ENCODE results near the gene SLC16A5. TPM values are rescaled to one million over a fixed set of nuclear protein-coding genes. Genes with fewer than 3 reads are reported as not detected.
A peak's percentile ranks its signal among the peaks of the same experiment; 100 is the strongest.

Gene SLC16A5
- total RNA-seq, 1 experiment from 2014 or later: 33.8 TPM

DNA sequence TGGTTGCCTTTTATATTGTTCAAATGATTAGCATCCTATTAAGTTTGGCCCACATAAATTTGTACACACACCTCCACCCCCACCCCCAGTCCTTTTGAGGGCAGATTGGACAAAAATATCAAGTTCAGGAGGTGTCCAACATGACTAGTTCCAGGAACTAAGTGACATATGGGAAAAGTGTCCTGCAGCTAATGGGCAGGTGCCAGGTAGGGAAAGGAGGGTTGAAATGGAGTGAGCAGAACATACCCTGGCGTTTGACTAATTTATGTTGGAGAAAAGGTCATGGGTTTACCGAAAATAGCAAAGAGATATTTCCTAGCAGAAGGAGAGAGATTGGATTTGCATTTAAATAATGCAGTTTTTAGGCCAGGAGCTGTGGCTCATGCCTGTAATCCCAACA lies 35.8 kb upstream of the SLC16A5 start:
- H3K4me3 ChIP-seq (ENCODE audit: low read depth, low read length): no peak overlapping the region
- H3K36me3 Mint-ChIP-seq (ENCODE audit: insufficient read depth, unreplicated experiment): peaks cover 64% of the 10 kb centered on the region
- H3K4me1 Mint-ChIP-seq (ENCODE audit: low read depth, unreplicated experiment): no peaks in the 10 kb centered on the region
- no peaks in the 10 kb centered on the region for H3K27me3 ChIP-seq (replicated peaks; ENCODE audit: control insufficient read depth, insufficient read depth, low read length)
- H3K4me3 Mint-ChIP-seq (ENCODE audit: unreplicated experiment): no peak overlapping the region
- no peaks in the 10 kb centered on the region for H3K9me3 ChIP-seq
- no TSS peak for BruUV-seq (replicated peaks)
- TF ChIP-seq, protein P1, sequence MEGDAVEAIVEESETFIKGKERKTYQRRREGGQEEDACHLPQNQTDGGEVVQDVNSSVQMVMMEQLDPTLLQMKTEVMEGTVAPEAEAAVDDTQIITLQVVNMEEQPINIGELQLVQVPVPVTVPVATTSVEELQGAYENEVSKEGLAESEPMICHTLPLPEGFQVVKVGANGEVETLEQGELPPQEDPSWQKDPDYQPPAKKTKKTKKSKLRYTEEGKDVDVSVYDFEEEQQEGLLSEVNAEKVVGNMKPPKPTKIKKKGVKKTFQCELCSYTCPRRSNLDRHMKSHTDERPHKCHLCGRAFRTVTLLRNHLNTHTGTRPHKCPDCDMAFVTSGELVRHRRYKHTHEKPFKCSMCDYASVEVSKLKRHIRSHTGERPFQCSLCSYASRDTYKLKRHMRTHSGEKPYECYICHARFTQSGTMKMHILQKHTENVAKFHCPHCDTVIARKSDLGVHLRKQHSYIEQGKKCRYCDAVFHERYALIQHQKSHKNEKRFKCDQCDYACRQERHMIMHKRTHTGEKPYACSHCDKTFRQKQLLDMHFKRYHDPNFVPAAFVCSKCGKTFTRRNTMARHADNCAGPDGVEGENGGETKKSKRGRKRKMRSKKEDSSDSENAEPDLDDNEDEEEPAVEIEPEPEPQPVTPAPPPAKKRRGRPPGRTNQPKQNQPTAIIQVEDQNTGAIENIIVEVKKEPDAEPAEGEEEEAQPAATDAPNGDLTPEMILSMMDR (IDR thresholded peaks at IDR 0.05; ENCODE audit: insufficient read depth in 1 of 2, low read depth in 1 of 2, low read length in 1 of 2, severe bottlenecking in 1 of 2, unreplicated experiment in 1 of 2): no peak
- H3K36me3 ChIP-seq (ENCODE audit: control insufficient read depth, insufficient read depth, low read length): peaks cover 8% of the 10 kb centered on the region
- ChIA-PET POLR2A (no interaction called here), CTCF (interaction anchor here (0.6 kb wide), 1 partner anchor 1108 kb away, joined by 4 read pairs; no protein-coding TSS in a partner anchor)
- intact Hi-C loops (cut with micrococcal nuclease; ENCODE audit: unreplicated experiment): no loop called here
- H3K4me1 ChIP-seq: peaks cover 8% of the 10 kb centered on the region; the same call in 1 of the 2 replicates
- H3K9me3 Mint-ChIP-seq (ENCODE audit: unreplicated experiment): no peaks in the 10 kb centered on the region
- H3K27ac Mint-ChIP-seq (ENCODE audit: unreplicated experiment): no peak overlapping the region
- no peak for DNase-seq
- H3K27me3 Mint-ChIP-seq (ENCODE audit: insufficient read depth, unreplicated experiment): no peaks in the 10 kb centered on the region

DNA sequence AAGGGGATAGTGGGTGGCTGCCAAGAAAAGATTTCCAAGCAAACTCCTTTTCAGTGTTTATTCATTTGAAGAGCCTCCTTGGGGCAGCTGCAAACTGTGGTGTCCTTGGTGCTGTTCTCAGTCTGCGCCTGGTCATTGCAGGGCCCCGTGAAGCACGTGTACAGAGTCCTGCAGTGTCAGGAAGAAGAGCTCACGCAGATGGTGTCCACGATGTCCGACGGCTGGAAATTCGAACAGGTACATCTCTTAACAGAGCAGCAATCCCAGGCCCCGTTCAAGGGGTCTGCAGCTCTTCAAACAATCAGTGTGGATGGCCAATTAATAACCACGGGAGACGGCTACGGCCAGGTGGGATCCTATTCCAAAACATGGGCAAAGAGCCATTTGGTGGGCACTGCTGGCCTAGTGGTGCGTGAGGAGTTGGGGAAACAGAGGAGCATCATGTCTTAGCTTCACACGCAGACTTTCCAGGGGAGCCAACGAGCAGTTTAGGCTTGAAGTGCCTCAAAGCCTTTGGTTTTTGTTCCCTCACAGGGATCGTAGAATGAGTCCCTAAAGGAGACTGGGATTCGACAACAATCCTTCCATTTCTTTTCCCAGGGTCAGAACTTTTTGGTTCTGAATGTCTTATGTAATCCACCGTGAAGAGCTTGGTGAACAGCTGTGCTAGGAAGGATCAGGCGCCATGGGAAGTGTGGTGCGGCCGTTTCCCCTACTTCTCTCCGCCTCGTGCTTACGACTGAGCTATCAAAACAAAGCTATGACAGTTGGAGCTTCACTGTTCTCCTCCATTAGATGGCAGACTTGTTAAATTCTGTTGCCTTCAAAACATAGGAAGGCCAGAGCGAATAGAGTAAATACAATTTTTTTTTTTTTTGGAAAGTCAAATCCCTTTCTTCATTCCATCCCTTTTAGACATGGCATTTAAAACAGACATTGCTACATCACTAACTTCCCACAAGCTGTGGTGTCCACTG lies 28.1 kb upstream of the SLC16A5 start:
- H3K4me3 ChIP-seq (ENCODE audit: low read depth, low read length): no peak overlapping the region
- POLR2A ChIA-PET: interaction anchor here (0.5 to 1.0 kb wide), 7 partner anchors 17 to 234 kb away, joined by 3 to 8 read pairs (median 4); partner anchors contain the start of gene SUMO2
- H3K27me3 ChIP-seq (replicated peaks; ENCODE audit: control insufficient read depth, insufficient read depth, low read length): no peaks in the 10 kb centered on the region
- no TSS peak for BruUV-seq (replicated peaks)
- no peak overlapping the region for H3K4me3 Mint-ChIP-seq (ENCODE audit: unreplicated experiment)
- TF ChIP-seq, protein P1 (IDR thresholded peaks at IDR 0.05; ENCODE audit: insufficient read depth in 1 of 2, low read depth in 1 of 2, low read length in 1 of 2, severe bottlenecking in 1 of 2, unreplicated experiment in 1 of 2): peak; percentile 49 to 53
- peaks cover 9% of the 10 kb centered on the region for H3K4me1 Mint-ChIP-seq (ENCODE audit: low read depth, unreplicated experiment)
- peaks cover 5% of the 10 kb centered on the region for H3K36me3 ChIP-seq (ENCODE audit: control insufficient read depth, insufficient read depth, low read length)
- H3K4me1 ChIP-seq: peaks cover 13% of the 10 kb centered on the region; the same call in 1 of the 2 replicates
- no peak overlapping the region for H3K27ac Mint-ChIP-seq (ENCODE audit: unreplicated experiment)
- H3K9me3 Mint-ChIP-seq (ENCODE audit: unreplicated experiment): no peaks in the 10 kb centered on the region
- no peaks in the 10 kb centered on the region for H3K27me3 Mint-ChIP-seq (ENCODE audit: insufficient read depth, unreplicated experiment)
- CTCF ChIA-PET: interaction anchor here (0.6 to 2.6 kb wide), 34 partner anchors 10 to 226 kb away, joined by 3 to 31 read pairs (median 5); partner anchors contain the start of genes ARMC7, CDR2L, FDXR and JPT1
- no peaks in the 10 kb centered on the region for H3K9me3 ChIP-seq
- DNase-seq: peak in 1 of 2 experiments; percentile 49
- H3K36me3 Mint-ChIP-seq (ENCODE audit: insufficient read depth, unreplicated experiment): peaks cover 67% of the 10 kb centered on the region
- intact Hi-C loops (cut with micrococcal nuclease; ENCODE audit: unreplicated experiment): loop anchor here (1.0 kb wide), 1 partner anchor 72 kb away; the partner anchor contains the start of gene NT5C

DNA sequence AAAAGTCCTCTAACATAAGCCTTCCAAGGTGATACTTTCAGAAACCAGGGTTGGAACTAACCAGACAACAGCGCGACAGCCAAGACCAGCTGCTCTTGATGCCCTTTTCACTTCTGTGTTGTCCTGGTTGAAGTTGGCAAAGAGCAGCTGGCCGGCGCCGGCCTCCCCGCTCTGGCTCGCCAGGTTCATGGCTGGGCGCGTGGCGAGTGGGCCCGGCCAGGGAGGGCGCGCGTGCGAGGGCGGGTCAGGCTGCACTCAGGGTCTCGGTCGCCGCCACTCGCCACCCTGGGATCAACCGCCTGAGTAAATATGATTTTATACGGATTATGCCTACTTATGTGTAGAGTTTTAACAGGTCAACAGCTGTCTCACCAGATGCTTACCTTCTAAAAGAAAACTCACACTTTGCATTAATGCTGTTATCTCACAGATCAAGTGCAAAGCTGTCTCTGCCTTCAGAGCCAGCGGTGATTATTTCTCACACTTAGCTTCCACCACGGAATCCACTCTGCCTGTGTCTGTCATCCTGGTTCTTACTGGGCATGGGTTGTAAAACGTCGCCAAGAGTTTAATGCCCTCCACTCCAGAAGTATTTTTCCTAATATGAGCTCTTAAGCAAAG lies 27.2 kb upstream of the SLC16A5 start:
- H3K36me3 ChIP-seq (ENCODE audit: control insufficient read depth, insufficient read depth, low read length): peaks cover 5% of the 10 kb centered on the region

More for the DNA sequence above, 27.2 kb upstream of the SLC16A5 start:
- Mint-ChIP-seq H3K27me3 (ENCODE audit: insufficient read depth, unreplicated experiment) (no peaks in the 10 kb centered on the region), H3K9me3 (ENCODE audit: unreplicated experiment) (no peaks in the 10 kb centered on the region), H3K27ac (ENCODE audit: unreplicated experiment) (no peak overlapping the region), H3K4me1 (ENCODE audit: low read depth, unreplicated experiment) (peaks cover 9% of the 10 kb centered on the region), H3K4me3 (ENCODE audit: unreplicated experiment) (no peak overlapping the region), H3K36me3 (ENCODE audit: insufficient read depth, unreplicated experiment) (peaks cover 65% of the 10 kb centered on the region)
- intact Hi-C loops (cut with micrococcal nuclease; ENCODE audit: unreplicated experiment): loop anchor here (1.0 kb wide), 1 partner anchor 71 kb away; the partner anchor contains the start of gene NT5C
- Histone ChIP-seq H3K4me1 (peaks cover 9% of the 10 kb centered on the region; the same call in 1 of the 2 replicates), H3K27me3 (replicated peaks; ENCODE audit: control insufficient read depth, insufficient read depth, low read length) (no peaks in the 10 kb centered on the region), H3K9me3 (no peaks in the 10 kb centered on the region), H3K4me3 (ENCODE audit: low read depth, low read length) (no peak overlapping the region)
- TF ChIP-seq, protein P1 (IDR thresholded peaks at IDR 0.05; ENCODE audit: insufficient read depth in 1 of 2, low read depth in 1 of 2, low read length in 1 of 2, severe bottlenecking in 1 of 2, unreplicated experiment in 1 of 2): no peak
- ChIA-PET CTCF (interaction anchor here (0.6 to 2.6 kb wide), 24 partner anchors 9 to 187 kb away, joined by 3 to 31 read pairs (median 8); partner anchors contain the start of genes ARMC7, FDXR, MRPL58 and NT5C), POLR2A (interaction anchor here (0.6 to 1.0 kb wide), 5 partner anchors 16 to 235 kb away, joined by 3 to 8 read pairs (median 4); partner anchors contain the start of gene SUMO2)
- no peak for DNase-seq
- no TSS peak for BruUV-seq (replicated peaks)

All from Caco-2 (cell line).